GM19463 (cell line): Measurements from ENCODE around the gene SPON1.

Experiments
- ATAC-seq: cut with Tn5 transposase; IDR thresholded peaks from one replicate; pipeline ENCODE4 v1.9.1; 2021; ENCODE audit warnings: mild to moderate bottlenecking, moderate library complexity; ENCODE audit not compliant: unreplicated experiment

Gene SPON1

GRCh38 chr11:13942971-13943381, 19.5 kb upstream of the SPON1 start:
- ATAC-seq, result no peak

GRCh38 chr11:13944016-13944415, 18.5 kb upstream of the SPON1 start:
- ATAC-seq, result no peak

GRCh38 chr11:13944911-13945425, 17.6 kb upstream of the SPON1 start:
- no peak for ATAC-seq

GRCh38 chr11:13947379-13947778, 15.1 kb upstream of the SPON1 start:
- ATAC-seq, result no peak

GRCh38 chr11:13949876-13950275, 12.6 kb upstream of the SPON1 start:
- no peak for ATAC-seq

GRCh38 chr11:13952221-13952620, 10.3 kb upstream of the SPON1 start:
- no peak for ATAC-seq

GRCh38 chr11:13952668-13953067, 9.9 kb upstream of the SPON1 start:
- ATAC-seq, result no peak

GRCh38 chr11:13954591-13954990, 7.9 kb upstream of the SPON1 start:
- ATAC-seq, result no peak

GRCh38 chr11:13955971-13956421, 6.5 kb upstream of the SPON1 start:
- ATAC-seq, result peak; percentile 56

GRCh38 chr11:13956988-13957387, 5.5 kb upstream of the SPON1 start:
- no peak for ATAC-seq

- ATAC-seq, result no peak
These were observed 3.7 kb upstream of the SPON1 start for GRCh38 chr11:13958641-13959400.

GRCh38 chr11:13962198-13962561, 343 bp upstream of the SPON1 start:
- ATAC-seq, result no peak

GRCh38 chr11:13963169-13963948, 836 bp downstream of the SPON1 start:
- ATAC-seq, result no peak

- ATAC-seq, result no peak
These were observed 1.6 kb downstream of the SPON1 start for GRCh38 chr11:13963949-13964770.

GRCh38 chr11:13964771-13965074, 2.2 kb downstream of the SPON1 start:
- no peak for ATAC-seq

- ATAC-seq, result no peak
These were observed 2.8 kb downstream of the SPON1 start for GRCh38 chr11:13965337-13965736.

- ATAC-seq, result no peak
These were observed 3.5 kb downstream of the SPON1 start for GRCh38 chr11:13966013-13966412.

- ATAC-seq, result no peak
These were observed 4.0 kb downstream of the SPON1 start for GRCh38 chr11:13966486-13966885.

GRCh38 chr11:13970986-13971385, 8.5 kb downstream of the SPON1 start:
- ATAC-seq, result no peak

GRCh38 chr11:13972043-13972910, 9.8 kb downstream of the SPON1 start:
- ATAC-seq, result no peak
